Gastrocnemius medialis (tissue), 4 donors: ENCODE measurements around the gene PRPF40B. TPM values are rescaled to one million over a fixed set of nuclear protein-coding genes. Genes with fewer than 3 reads are reported as not detected.

ENCODE experiments used
- ATAC-seq, 2 donors: fragments of 150-250 bp; one replicate each; pipeline ENCODE4 v1.9.1; 2016
- DNase-seq, 2 donors: peaks; one replicate each; pipeline ENCODE4 v3.0.0-alpha.2; 2019
- H3K27ac ChIP-seq, 4 donors: fragments of 200-600 bp; sonication (generic); 1 replicate in 1 of 4; 2 replicates in 3 of 4; pipeline ENCODE4 v1.5.1; 2016 to 2018; ENCODE audit warnings: mild to moderate bottlenecking in 2 of 4, moderate library complexity in 1 of 4
- H3K27me3 ChIP-seq, 3 donors: fragments of 200-600 bp; sonication (generic) in 2 of 3; 1 replicate in 1 of 3; 2 replicates in 2 of 3; pipeline versions ENCODE4 v1.5.1 to v1.6.0; 2016 to 2019; ENCODE audit warnings: mild to moderate bottlenecking in 1 of 3, moderate library complexity in 1 of 3
- H3K36me3 ChIP-seq, 2 donors: fragments of 200-600 bp; sonication (generic) in 1 of 2; one replicate each; pipeline ENCODE4 v1.5.1; 2017 to 2018
- H3K4me1 ChIP-seq, 2 donors: fragments of 200-600 bp; sonication (generic) in 1 of 2; one replicate each; pipeline ENCODE4 v1.5.1; 2016 to 2017; ENCODE audit warnings: mild to moderate bottlenecking in 2 of 2
- H3K4me3 ChIP-seq, 4 donors: fragments of 200-600 bp; sonication (generic) in 3 of 4; 1 replicate in 1 of 4; 2 replicates in 3 of 4; pipeline ENCODE4 v1.5.1; 2016 to 2019; ENCODE audit warnings: mild to moderate bottlenecking in 2 of 4
- H3K9me3 ChIP-seq, 3 donors: fragments of 200-600 bp; sonication (generic) in 2 of 3; 1 replicate in 1 of 3; 2 replicates in 2 of 3; pipeline ENCODE4 v1.5.1; 2016 to 2019
- CTCF ChIP-seq, 5 experiments: fragments of 450-650 bp in 3 of 5; fragments of 200-600 bp in 2 of 5; sonication (generic) in 2 of 5; IDR thresholded peaks in 4 of 5; conservative IDR thresholded peaks in 1 of 5; 1 replicate in 4 of 5; 2 replicates in 1 of 5; pipeline ENCODE4 v1.5.1; 2016 to 2019; ENCODE audit warnings: antibody characterized with exemption in 5 of 5, mild to moderate bottlenecking in 3 of 5, moderate library complexity in 3 of 5
- POLR2A ChIP-seq, 2 donors: fragments of 450-650 bp; IDR thresholded peaks; one replicate each; pipeline ENCODE4 v1.6.1; 2017; ENCODE audit warnings: antibody characterized with exemption in 2 of 2, mild to moderate bottlenecking in 2 of 2, moderate library complexity in 2 of 2
- in situ Hi-C, 4 donors: fragments of 200-750 bp; cut with MboI; loops; one replicate each; pipeline versions ENCODE4 v1.15.0 to v1.8.0; 2017; ENCODE audit warnings: low sequenced_read_pairs in 4 of 4
- intact Hi-C: fragments of 100-400 bp; cut with DNase I; formaldehyde crosslinking; loops from one replicate; pipeline ENCODE4 v1.15.1; 2023; ENCODE audit warnings: low total_unique reads
- total RNA-seq, 4 donors: library from RNA; depleted of rRNA; stranded (reverse); fragments of >200 nt; gene quantifications; one replicate each; pipeline versions ENCODE4 v1.1.0 to v1.2.3, GENCODE V29; 2016

PRPF40B gene
- total RNA-seq, 4 donors from 2014 or later = 17.6 to 21.3 (median 20.2) TPM

GRCh38 chr12:49649445-49649844 lies 26.1 kb downstream of the PRPF40B start:
- peaks cover 14 to 26% of the 10 kb centered on the region in 2 donors for H3K4me1 ChIP-seq
- no peak overlapping the region for H3K4me3 ChIP-seq
- DNase-seq (no peak), ATAC-seq (no peak)
- H3K36me3 ChIP-seq = peaks cover 0 to 31% of the 10 kb centered on the region in 2 donors
- intact Hi-C loops = no loop called here
- H3K9me3 ChIP-seq = no peaks in the 10 kb centered on the region
- peak overlapping the region in 1 of 4 donors; percentile 68 for H3K27ac ChIP-seq
- no peaks in the 10 kb centered on the region for H3K27me3 ChIP-seq
- TF ChIP-seq CTCF (IDR thresholded peaks at IDR 0.05 in 4 of 5, conservative IDR thresholded peaks at IDR 0.05 in 1 of 5) = no peak
- no peak for TF ChIP-seq POLR2A (IDR thresholded peaks at IDR 0.05)
- in situ Hi-C loops = no loop called here

GRCh38 chr12:49649892-49650291 lies 26.5 kb downstream of the PRPF40B start:
- no peak for ATAC-seq
- H3K4me3 ChIP-seq = no peak overlapping the region
- H3K4me1 ChIP-seq = peaks cover 14 to 22% of the 10 kb centered on the region in 2 donors
- intact Hi-C loops = no loop called here
- H3K27me3 ChIP-seq = no peaks in the 10 kb centered on the region
- H3K36me3 ChIP-seq = peaks cover 0 to 31% of the 10 kb centered on the region in 2 donors
- H3K9me3 ChIP-seq = no peaks in the 10 kb centered on the region
- H3K27ac ChIP-seq = no peak overlapping the region
- DNase-seq = no peak
- in situ Hi-C loops = no loop called here
- TF ChIP-seq CTCF (IDR thresholded peaks at IDR 0.05 in 4 of 5, conservative IDR thresholded peaks at IDR 0.05 in 1 of 5) (no peak), POLR2A (IDR thresholded peaks at IDR 0.05) (no peak)

- H3K36me3 ChIP-seq = peaks cover 0 to 15% of the 10 kb centered on the region in 2 donors
- in situ Hi-C loops (no loop called here), intact Hi-C loops (no loop called here)
- no peak for DNase-seq
- no peak for TF ChIP-seq POLR2A (IDR thresholded peaks at IDR 0.05)
- no peak for TF ChIP-seq CTCF (IDR thresholded peaks at IDR 0.05 in 4 of 5, conservative IDR thresholded peaks at IDR 0.05 in 1 of 5)
- H3K4me1 ChIP-seq = peaks cover 15 to 16% of the 10 kb centered on the region in 2 donors
- no peak overlapping the region for H3K27ac ChIP-seq
- ATAC-seq = no peak
- no peaks in the 10 kb centered on the region for H3K9me3 ChIP-seq
- H3K27me3 ChIP-seq = no peaks in the 10 kb centered on the region
- no peak overlapping the region for H3K4me3 ChIP-seq
These were observed 28.5 kb downstream of the PRPF40B start for GRCh38 chr12:49651855-49652254.

GRCh38 chr12:49652921-49653520 lies 29.7 kb downstream of the PRPF40B start:
- in situ Hi-C loops = no loop called here
- H3K27ac ChIP-seq = no peak overlapping the region
- DNase-seq (peak in 1 of 2 donors; percentile 3), ATAC-seq (no peak)
- no peaks in the 10 kb centered on the region for H3K27me3 ChIP-seq
- no peaks in the 10 kb centered on the region for H3K9me3 ChIP-seq
- H3K4me1 ChIP-seq = peaks cover 4 to 14% of the 10 kb centered on the region in 2 donors
- TF ChIP-seq POLR2A (IDR thresholded peaks at IDR 0.05) = no peak
- no peak for TF ChIP-seq CTCF (IDR thresholded peaks at IDR 0.05 in 4 of 5, conservative IDR thresholded peaks at IDR 0.05 in 1 of 5)
- H3K36me3 ChIP-seq = peaks cover 0 to 19% of the 10 kb centered on the region in 2 donors
- intact Hi-C loops = no loop called here
- no peak overlapping the region for H3K4me3 ChIP-seq

- Histone ChIP-seq H3K4me3 (no peak overlapping the region), H3K4me1 (peaks cover 0 to 3% of the 10 kb centered on the region in 2 donors), H3K36me3 (peaks cover 0 to 15% of the 10 kb centered on the region in 2 donors), H3K27me3 (no peaks in the 10 kb centered on the region), H3K9me3 (no peaks in the 10 kb centered on the region), H3K27ac (peak overlapping the region in 2 of 4 donors; percentile 27 to 39)
- in situ Hi-C loops (no loop called here), intact Hi-C loops (no loop called here)
- no peak for ATAC-seq
- TF ChIP-seq CTCF (IDR thresholded peaks at IDR 0.05 in 4 of 5, conservative IDR thresholded peaks at IDR 0.05 in 1 of 5) (no peak), POLR2A (IDR thresholded peaks at IDR 0.05) (no peak)
- no peak for DNase-seq
These were observed 31.4 kb downstream of the PRPF40B start for GRCh38 chr12:49654715-49655114.
